NCI-H82 (cell line): ENCODE results near the gene A2ML1.
"Not testable (repeated sequence)": the region's sequence is repeated elsewhere in the genome, so short reads cannot be mapped to it uniquely, and the experiment has no call there.

Experiments used
- DNase-seq: peaks from one replicate; lab custom pipeline; 2025; lab: John Stamatoyannopoulos, UW

The A2ML1 gene

DNA sequence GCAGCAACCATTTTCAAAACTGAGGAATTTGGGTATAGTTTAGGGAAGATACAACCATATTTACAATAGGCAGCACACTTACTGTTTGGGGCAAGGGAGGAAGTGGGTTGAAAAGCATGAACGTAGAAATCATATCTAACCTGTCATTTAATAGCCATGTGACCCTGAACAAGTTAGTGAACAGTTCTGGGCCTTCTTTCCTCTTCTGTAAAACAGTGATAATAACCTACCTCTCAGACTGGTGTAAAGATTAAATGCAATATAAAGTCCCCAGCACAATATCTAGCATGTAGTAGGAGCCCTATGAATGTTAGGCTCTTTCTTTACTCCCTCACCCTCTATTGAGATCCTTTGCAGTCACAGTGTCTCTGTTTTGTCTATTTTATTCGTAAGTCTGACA is 33.5 kb downstream of the A2ML1 start:
- no peak for DNase-seq

DNA sequence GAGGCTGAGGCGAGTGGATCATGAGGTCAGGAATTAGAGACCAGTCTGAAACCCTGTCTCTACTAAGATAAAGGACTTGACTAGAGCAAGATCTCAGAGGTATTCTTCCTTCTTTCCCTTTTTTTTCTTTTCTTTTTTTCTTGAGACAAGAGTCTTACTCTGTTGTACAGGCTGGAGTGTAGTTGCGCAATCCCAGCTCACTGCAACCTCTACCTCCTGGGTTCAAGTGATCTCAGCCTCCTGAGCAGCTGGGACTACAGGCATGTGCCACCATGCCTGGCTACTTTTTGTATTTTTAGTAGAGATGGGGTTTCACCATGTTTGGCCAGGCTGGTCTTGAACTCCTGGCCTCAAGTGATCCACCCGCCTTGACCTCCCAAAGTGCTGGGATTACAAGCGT is 37.0 kb downstream of the A2ML1 start:
- DNase-seq: not testable (repeated sequence)

DNA sequence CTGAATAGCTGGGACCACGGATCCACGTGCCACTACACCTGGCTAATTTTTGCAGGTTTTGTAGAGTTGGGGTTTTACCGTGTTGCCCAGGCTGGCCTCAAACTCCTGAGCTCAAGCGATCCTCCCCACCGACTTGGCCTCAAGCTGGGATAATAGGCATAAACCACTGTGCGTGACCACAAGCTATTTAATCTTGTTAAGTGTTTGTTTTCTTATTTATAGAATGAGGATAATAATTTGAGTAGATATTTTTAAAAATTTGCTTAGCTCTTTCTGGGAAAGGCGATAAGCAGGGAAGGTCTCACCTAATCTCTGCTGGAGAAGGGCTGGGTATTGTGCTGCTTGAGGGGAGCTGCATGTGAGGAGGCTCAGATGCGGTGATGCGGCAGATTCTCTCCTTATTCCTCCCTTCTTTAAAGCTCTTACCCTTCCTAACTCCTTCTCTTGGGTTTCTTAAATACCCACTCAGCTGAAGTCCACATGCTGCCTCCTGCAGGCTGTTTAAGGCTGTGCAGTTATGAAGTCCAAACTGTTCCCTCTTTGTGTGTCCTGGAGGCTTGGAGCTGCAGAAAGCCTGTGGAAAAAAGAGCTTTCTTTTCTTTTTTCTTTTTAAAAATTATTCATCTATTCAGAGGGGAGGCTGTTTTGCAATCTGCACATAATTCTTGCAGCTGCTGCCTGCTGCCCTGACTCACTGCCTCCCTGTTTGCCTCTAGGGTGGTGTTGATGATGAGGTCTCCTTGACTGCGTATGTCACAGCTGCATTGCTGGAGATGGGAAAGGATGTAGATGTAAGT is 37.9 kb downstream of the A2ML1 start:
- DNase-seq: peak; percentile 82

DNA sequence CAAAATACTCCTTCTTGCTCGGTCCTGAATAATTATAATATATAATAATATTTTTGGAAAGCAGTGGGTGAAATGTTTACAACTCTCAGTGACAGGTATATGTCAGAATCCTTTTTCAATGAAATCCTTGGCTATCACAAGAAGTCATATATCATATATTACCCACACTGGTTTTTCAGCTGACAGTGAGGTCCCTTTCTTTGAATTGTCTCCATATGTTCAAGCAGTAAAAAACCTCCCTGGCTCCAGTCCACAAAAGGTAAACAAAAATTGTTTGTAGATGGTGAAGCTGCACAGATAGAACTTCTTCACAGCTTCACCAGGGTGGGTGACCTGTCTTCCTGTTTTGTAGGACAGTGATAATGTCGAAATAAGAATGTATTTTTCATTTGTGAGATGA is 44.0 kb downstream of the A2ML1 start:
- DNase-seq: no peak

DNA sequence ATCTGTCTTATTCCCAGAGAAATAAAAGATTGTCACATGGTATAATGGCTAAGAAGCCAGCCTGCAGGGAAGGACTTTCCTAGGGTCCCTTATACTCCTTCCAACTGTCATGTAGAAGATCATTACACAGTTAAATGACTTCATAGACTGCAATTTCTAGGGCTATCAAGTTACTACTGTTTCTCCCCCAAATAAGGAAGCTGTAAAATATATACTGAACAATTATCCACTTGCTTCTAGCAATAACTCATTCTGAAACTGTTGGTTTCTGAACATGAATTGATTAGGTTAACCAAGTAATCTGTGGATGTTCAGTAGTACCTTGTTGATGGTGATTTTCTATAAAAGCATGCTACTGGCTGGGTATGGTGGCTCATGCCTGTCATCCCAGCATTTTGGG is 44.6 kb downstream of the A2ML1 start:
- no peak for DNase-seq

DNA sequence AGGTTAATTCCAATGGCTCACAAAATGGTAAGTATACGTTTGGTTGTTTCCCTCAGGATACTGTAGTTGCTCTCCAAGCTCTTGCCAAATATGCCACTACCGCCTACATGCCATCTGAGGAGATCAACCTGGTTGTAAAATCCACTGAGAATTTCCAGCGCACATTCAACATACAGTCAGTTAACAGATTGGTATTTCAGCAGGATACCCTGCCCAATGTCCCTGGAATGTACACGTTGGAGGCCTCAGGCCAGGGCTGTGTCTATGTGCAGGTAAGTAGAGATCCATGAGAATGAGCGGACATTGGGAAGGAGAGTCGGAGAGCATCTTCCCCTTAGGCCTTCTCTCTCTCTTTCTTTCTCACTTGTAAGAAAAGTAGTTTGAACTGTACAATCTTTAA is 45.4 kb downstream of the A2ML1 start:
- DNase-seq: no peak

DNA sequence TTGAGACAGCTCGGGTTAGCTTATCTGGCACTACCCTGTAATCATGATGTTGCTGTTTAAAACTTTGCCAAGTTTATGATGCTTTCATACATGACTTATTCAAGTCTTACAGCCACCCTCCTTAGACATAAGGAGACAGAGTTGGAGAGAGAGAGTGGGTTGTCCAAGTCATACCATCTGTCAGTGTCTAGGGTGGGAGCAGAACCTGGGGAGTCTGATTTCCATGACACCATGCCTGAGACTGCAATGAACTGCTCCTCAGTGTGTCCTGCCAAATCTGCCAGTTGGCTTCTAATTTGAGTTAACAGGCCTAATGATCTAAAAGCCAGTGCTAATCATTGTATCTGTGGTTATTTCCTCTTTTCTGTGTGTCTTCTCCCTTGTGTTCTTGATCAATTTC is 48.2 kb downstream of the A2ML1 start:
- DNase-seq: no peak

DNA sequence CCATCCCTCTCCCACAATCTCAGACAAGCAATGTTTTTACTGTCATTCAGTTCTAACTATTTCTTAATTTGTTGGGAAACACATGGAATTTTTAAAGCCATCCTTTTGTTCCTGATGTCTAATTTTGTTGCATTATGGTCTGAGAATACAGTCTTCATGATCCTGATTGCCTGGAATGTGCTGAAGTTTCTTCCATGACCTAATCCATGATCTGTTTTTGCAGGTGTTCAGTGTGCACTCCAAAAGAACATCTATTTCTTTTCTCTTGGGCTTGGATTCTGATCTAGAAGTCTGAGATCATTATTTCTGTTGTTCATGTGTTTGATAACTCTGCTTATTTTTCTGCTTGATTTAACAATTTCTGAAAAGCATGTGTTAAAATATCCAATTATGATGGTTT is 48.6 kb downstream of the A2ML1 start:
- DNase-seq: no peak

DNA sequence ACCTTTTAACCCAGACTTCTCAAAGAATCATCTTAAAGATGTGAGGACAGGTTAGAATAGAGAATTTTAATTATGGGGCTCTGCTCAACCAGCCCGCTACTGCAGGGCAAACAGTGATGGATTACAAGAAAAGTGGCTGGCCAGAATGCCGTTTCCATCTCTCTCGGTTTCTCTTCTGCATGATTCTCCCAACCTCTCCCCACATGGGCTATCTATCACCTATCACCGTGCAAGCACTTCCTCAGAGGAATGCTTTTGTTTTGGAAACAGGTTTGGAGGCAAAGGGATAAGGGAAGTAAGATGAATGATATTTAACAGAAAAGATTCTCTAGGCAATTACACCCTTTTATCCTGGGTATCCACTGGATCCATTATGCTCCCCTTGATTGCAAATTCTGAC is 54.5 kb downstream of the A2ML1 start:
- no peak for DNase-seq

DNA sequence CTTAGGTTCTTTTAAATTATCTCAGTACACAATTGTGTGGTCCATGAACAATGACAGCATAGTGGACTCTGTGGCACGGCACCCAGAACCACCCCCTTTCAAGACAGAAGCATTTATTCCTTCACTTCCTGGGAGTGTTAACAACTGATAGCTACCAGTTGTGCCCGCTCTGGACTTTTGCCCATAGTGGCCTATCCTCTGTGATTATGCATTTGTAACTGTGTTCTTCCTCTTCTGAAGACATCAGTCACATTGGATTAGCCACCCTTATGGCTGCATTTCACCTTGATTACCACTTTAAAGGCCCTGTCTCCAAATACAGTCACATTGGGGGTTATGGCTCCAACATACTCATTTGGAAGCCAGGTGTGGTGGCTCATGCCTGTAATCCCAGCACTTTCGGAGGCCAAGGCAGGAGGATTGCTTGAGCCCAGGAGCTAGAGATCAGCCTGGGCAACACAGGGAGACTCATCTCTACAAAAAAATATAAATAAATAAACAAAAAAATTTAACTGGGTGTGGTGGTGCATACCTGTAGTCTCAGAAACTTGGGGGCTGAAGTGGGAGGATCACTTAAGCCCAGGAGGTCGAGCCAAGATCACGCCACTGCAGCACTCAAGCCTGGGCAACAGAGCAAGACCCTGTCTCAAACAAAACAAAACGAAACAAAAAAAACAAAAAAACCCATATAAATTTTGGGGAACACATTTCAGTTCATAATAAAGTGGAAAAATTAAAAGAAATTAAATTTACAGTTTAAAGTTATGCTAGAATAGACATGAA is 64.3 kb downstream of the A2ML1 start:
- no peak for DNase-seq

DNA sequence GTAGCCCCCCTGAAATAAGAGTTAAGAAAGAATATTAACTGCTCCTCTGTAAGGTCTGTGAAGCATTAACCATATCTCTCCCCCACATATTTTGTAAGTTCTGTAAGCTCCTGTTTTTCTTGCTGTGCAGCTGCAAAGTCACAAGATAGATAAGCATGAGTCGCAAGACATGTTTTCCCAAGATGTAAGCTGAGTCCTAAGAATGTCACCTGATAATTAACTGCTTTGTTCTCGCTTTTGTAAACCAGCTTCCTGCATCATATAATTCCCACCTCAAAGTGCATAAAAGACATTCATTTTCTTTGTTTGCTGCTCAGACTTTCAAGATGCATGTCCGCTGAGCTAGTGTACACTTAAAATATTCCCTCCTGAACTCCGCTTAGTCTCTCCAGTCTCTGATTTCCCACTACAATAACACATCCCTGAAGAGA is 64.9 kb downstream of the A2ML1 start:
- DNase-seq: no peak

DNA sequence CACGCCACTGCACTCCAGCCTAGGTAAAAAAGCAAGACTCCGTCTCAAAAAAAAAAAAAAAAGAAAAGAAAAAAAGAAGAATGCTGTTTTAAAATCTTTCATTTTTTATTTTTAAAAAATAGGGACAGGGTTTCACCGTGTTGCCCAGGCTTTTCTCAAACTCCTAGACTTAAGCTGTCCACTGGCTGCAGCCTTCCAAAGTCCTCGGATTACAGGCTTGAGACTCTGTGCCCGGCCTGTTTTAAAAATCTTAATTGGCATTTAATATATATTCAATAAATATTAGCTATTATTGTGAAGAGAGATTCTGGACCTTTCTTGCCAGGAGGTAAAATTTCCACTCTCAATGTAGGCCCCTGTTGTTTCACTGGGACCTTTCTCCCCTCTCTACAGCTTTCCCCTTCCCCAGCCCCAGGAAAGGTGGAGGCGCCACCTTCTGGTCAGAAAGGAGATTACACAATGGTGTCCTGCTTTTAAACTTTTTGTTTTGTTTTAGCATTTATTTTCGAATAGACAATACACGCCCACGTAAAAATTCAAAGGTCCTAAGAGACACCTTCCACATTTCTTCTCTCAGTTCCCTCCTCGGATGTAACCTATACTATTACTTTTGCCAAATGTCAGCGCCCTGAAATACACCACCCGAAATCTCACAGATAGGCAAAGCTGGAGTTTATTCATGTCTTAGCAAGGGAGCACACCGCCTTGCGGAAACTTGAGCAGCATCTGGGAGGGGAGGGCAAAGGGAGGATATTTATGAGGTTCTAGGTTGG is 68.1 kb downstream of the A2ML1 start:
- peak; percentile 74 for DNase-seq

DNA sequence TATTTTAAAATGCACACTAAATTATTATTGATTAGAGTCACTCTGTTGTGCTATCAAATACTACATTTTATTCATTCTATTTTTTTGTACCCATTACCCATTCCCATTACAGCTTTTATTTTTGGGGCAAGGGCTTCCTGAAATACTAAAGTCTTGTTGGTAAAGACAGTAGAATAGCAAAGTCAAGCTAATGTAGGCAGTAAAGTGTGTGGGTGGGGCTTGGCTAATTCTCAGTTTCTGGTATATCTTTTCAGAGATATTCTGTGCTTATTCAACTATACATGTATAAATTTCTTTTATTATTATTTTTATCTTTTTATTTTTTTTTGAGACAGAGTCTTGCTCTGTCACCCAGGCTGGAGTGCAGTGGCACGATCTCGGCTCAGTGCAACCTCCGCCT is 69.6 kb downstream of the A2ML1 start:
- no peak for DNase-seq

DNA sequence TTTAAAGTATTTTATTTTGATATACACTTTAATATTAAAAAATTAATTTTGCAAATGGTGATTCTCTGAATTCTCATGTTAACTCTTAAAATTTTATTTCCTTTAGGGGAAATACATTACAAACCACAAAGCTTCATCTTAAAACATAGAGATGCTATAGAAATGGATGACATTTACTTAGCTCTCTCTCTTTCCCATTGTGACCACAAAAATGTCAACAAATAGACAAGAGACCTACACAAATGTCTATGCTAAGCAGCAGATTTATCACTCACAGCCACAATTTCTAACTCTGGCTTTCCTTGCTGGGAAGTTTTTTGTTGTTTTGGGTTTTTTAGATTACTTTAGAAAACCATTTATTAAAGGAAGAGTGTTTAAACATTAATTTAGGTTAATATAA is 72.0 kb downstream of the A2ML1 start:
- DNase-seq: no peak

DNA sequence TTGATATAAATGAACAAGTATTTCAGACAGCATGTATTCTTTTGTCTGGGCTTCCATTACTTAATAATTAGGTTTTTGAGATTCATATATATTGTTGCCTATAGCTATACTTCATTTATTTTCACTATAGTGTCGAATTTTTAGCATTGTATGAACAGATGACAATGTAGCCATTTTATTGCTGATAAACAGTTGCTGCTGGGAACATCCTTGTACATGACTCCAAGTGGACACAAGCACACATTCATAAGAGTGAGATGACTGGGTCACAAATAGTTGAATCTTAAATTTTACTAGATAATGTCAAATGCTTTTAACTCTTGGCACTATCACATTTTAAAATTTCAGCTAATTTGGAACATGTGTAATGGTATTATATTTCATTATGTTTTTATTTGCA is 72.6 kb downstream of the A2ML1 start:
- DNase-seq: no peak

DNA sequence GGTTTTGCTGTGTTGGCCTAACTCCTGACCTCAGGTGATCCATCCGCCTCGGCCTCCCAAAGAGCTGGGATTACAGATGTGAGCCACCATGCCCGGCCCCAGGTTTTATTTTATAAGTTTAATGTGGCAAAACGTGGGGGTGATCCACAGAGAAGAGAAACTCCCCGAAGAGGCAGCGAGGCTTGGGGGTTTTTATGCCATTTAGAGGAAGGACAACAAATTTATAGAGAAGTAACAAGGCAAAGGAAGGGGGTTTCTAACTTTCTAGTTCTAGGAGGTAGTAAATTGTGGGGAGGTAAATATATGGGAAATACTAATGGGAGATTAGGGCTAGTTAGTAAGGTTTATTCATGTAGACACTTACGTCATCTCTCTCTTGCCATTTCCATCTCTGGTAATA is 74.7 kb downstream of the A2ML1 start:
- DNase-seq: no peak

DNA sequence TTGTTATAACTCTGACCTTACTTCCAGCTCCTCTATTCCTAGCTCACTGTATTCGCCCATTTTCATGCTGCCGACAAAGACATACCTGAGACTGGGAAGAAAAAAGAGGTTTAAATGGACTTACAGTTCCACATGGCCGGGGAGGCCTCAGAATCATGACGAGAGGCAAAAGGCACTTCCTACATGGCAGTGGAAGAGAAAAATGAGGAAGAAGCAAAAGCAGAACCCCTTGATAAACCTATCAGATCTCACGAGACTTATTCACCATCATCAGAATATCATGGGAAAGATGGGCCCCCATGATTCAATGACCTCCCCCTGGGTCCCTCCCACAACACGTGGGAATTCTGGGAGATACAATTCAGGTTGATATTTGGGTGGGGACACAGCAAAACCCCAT is 77.4 kb downstream of the A2ML1 start:
- DNase-seq: no peak

DNA sequence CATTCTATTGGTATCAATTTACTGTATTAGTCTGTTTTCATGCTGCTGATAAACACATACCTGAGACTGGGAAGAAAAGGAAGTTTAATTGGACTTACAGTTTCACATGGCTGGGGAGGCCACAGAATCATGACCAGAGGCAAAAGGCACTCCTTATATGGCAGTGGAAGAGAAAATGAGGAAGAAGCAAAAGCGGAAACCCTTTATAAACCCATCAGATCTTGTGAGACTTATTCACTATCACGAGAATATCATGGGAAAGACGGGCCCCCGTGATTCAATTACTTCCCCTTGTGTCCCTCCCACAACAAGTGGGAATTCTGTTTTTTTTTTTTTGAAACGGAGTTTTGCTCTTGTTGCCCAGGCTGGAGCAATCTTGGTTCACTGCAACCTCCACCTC is 80.3 kb downstream of the A2ML1 start:
- DNase-seq: not testable (repeated sequence)

DNA sequence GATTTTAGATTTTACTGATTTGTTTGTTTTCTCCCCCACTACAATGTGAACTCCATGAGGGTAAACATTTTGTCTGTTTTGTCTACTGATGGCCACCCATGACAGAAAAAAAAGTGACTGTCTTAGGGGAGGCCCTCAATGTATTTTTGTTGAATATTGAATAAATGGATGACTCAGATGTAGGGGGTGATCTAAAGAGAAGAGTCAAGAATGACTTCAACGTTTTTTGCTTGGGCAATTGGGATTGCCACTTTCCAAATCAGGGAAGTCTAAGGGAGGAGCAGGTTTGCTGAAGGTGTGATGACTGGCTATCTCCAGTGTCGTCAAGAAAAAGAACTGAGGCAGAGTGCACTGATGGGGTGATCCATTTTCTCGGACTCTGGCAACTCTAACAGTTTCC is 81.2 kb downstream of the A2ML1 start:
- no peak for DNase-seq

DNA sequence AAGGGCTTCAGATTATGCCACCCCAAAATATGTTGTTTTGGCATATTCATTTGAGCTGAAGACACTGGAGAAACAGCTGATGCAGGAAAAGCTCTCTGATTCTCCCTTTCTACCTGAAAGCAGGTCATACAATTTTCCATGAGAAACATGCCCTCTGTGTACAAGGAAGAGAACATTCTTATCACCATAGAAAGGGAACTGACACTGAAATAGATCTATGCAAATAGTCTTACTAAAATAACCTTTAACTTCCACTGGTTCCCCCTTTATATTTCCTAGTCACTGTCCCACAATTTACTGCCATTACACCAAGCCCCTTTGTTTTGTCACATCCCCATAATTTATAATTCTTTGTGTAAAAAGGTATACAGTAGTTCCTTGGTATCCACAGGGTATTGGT is 82.2 kb downstream of the A2ML1 start:
- no peak for DNase-seq

DNA sequence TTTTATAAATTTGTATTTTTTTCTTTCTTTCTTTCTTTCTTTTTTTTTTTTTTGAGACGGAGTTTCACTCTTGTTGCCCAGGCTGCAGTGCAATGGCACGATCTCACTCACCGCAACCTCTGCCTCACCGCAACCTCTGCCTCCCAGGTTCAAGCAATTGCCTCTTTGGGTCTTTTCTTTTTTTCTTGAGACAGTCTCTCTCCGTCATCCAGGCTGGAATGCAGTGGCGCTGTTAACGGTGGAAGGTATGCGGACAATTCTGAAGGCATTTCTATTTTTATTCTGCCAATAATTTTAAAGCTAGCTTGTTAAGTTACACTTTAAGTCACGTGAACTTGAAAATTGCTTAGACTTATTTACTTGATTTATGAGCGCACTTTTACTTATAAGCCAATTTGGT is 83.1 kb downstream of the A2ML1 start:
- DNase-seq: no peak

DNA sequence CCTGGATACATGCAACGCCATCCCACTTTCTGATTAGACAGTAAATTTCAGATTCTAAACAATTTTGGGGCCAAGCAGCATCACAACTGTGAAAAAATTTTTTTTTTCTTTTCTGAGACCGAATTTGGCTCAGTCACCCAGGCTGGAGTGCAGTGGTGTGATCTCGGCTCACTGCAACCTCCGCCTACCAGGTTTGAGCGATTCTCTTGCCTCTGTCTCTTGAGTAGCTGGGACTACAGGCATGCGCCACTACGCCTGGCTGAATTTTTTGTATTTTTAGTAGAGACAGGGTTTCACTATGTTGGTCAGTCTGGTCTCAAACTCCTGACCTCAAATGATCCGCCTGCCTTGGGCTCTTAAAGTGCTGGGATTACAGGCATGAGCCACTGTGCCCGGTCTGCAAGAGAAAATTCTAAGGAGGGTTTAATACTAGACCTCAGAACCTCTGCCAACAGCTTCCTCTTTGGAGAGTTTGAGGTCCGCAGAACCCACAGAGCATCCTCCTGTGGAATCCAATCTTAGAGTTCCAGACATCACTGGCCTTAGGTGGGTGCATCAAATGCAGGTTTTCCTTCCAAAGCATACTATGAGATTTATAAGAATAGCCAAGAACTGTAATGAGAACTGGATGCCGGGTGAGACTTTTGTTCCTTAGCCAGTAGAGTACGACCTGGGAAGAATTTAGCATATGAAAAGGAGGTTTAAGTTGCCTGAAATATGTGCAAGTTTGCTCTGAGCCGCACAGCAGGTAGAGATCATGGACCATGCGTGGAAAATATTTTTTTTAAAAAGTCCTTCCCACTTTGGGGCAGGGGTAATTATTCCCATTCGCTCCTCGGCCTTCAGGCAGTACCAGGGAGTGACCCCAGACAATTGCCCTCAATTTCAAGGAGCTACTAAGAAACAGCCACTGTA is 84.1 kb downstream of the A2ML1 start:
- no peak for DNase-seq
